GM23248 (cell line): ENCODE data around the gene EMILIN1.

Experiments used
- EZH2 ChIP-seq: fragments of 200-600 bp; sonication (generic); IDR thresholded peaks from 2 replicates; pipeline ENCODE4 v1.6.1; 2018; ENCODE audit warnings: antibody characterized with exemption, mild to moderate bottlenecking; ENCODE audit not compliant: insufficient read depth, poor library complexity, severe bottlenecking
- EZH2phosphoT487 ChIP-seq: fragments of 200-600 bp; sonication (generic); IDR thresholded peaks from 2 replicates; pipeline ENCODE4 v1.6.1; 2018; ENCODE audit warnings: antibody characterized with exemption, moderate library complexity, mild to moderate bottlenecking, low read depth; ENCODE audit not compliant: insufficient read depth

DNA sequence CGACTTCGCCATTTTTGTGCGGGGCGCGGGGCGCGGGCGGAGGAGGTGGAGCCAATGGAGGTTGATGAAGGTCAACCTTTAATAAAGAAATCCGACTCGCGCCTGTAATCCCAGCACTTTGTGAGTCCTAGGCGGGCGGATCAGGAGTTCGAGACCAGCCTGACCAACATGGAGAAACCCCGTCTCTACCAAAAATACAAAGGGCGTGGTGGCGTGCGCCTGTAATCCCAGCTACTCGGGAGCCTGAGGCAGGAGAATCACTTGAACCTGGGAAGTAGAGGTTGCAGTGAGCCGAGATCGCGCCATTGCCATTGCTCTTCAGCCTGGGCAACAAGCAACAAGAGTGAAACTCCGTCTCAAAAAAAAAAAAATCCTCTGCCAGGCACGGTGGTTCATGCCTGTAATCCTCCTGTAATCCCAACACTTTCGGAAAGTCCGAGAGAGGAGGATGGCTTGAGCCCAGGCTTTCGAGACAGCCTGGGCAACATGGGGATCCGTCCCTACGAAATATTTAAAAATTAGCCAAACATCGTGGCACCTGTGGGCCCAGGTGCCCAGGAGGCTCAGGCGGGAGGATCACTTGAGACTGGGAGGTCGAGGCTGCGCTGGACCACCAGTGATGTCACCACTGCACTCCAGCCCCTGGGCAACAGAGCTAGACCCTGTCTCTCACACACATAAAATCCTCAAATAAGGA lies 56.5 kb downstream of the EMILIN1 start:
- TF ChIP-seq EZH2 (no peak), EZH2phosphoT487 (no peak)
